ENCODE measurements around the gene RASSF7.

DNA sequence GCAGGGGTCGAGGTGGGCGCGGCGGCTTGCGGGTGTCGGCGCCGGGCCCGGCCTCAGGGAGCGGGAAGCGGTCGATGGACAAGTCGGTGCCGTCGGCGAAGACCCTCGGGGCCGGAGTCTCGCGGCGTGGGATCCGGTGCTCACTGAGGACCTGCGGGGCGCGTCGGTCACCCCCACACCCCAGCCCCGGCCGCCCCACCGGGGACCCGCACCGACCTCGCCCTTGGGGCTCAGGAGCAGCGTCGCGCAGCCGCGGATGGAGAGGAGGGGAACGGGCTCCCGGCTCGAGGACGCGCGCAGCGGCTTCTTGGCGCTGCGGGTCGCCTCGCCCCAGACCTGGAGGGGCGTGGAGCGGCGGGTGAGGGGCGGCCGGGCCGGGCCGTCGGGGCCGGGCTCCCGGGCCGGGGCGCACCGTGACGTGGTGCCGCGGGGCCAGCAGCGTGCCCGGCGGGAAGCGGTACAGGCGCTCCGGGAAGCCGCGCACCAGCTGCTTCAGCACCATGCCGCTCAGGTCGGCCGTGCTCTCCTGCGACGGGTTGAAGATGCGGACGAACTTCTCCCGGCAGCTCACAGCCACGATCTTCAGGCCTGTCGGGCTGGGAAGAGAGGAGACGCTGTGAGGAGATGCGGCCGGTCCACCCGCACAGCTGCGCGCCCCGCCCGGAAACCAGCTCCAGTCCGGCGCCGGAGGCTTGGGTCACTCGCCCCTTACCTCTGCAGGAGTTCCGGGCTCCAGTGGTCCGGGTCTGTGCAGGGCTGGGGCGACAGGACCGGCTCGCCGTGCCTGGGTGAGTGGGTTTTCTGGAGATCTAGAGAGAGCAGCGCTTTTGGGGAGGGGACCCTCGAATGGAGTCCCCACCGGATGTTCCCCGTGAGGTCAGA is 4.7 kb upstream of the RASSF7 start:
- TF ChIP-seq, protein P1, sequence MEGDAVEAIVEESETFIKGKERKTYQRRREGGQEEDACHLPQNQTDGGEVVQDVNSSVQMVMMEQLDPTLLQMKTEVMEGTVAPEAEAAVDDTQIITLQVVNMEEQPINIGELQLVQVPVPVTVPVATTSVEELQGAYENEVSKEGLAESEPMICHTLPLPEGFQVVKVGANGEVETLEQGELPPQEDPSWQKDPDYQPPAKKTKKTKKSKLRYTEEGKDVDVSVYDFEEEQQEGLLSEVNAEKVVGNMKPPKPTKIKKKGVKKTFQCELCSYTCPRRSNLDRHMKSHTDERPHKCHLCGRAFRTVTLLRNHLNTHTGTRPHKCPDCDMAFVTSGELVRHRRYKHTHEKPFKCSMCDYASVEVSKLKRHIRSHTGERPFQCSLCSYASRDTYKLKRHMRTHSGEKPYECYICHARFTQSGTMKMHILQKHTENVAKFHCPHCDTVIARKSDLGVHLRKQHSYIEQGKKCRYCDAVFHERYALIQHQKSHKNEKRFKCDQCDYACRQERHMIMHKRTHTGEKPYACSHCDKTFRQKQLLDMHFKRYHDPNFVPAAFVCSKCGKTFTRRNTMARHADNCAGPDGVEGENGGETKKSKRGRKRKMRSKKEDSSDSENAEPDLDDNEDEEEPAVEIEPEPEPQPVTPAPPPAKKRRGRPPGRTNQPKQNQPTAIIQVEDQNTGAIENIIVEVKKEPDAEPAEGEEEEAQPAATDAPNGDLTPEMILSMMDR (IDR thresholded peaks at IDR 0.05) = no peak
- TF ChIP-seq EP300 (IDR thresholded peaks at IDR 0.05) = no peak
- TF ChIP-seq POLR2A (IDR thresholded peaks at IDR 0.05; ENCODE audit: low read depth) = no peak
